ENCODE data around the gene TMED9. TPM values are rescaled to one million over a fixed set of nuclear protein-coding genes. Genes with fewer than 3 reads are reported as not detected.
A peak's percentile ranks its signal among the peaks of the same experiment; 100 is the strongest.
"Not testable (repeated sequence)": the region's sequence is repeated elsewhere in the genome, so short reads cannot be mapped to it uniquely, and the experiment has no call there.

TMED9 gene
- total RNA-seq, 2 experiments from 2014 or later = 104 to 109 TPM

DNA sequence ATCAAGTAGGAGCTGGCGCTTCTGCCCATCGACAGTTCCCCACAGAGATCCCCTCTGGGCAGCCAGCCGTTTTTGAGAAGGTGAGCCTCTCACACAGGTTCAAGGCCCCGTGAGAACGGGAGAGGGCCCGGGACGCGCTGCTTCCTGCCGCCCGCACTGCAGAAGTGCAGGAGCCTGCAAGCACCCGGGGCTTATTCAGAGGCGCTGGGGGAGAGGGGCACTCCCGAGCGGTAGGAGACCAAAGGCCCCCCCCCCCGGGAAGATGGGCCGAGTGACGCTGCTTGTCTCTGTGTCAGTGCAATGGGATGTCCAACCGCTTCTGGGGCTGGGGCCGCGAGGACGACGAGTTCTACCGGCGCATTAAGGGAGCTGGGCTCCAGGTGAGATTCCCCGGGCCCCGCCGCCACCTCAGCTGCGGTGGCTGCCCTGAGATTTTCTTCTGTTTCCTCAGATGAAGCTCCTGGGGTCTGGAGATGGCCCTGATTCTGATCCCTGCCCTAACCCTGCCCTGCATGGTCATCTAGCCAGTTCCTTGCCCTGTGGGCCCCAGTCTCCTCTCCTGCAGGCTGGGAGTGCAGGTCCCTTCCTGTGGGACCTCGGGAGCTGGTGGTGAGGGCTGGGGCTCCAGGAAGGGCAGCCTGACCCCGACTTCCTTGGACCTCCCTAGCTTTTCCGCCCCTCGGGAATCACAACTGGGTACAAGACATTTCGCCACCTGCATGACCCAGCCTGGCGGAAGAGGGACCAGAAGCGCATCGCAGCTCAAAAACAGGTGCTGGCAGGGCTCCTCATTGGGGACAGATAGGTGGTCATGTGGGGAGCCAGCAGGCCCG lies 16.5 kb downstream of the TMED9 start:
- CTCF ChIA-PET = interaction anchor here (1.2 kb wide), 1 partner anchor 9 kb away, joined by 3 read pairs; the partner anchor contains the start of gene B4GALT7
- DNase-seq = no peak

DNA sequence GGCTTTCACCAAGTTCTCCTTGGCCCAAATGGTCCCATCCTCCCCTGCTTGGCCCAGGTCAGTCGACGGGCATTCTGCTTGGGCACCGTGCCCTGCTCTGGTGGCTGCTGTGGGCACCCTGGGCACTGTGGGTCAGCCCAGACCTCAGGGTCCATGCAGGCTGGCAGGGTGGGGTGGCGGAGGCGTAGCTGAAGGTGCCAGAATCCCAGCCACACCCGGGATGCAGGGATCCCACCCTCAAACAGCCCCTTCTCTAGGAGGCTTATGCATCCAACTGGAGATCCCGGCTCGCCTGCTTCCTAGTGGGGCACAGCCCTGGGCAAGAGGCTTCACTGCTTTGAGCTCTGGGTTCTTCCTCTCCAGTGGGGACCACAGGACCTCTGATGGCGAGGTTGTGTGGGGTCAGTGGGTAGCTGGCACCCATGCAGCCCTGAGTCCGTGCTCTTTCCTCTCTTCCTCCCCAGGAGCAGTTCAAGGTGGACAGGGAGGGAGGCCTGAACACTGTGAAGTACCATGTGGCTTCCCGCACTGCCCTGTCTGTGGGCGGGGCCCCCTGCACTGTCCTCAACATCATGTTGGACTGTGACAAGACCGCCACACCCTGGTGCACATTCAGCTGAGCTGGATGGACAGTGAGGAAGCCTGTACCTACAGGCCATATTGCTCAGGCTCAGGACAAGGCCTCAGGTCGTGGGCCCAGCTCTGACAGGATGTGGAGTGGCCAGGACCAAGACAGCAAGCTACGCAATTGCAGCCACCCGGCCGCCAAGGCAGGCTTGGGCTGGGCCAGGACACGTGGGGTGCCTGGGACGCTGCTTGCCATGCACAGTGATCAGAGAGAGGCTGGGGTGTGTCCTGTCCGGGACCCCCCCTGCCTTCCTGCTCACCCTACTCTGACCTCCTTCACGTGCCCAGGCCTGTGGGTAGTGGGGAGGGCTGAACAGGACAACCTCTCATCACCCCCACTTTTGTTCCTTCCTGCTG lies 17.4 kb downstream of the TMED9 start:
- Mint-ChIP-seq H3K27ac (peak overlapping the region; percentile 33), H3K27me3 (ENCODE audit: low read depth) (no peaks in the 10 kb centered on the region), H3K9me3 (ENCODE audit: insufficient read depth) (no peaks in the 10 kb centered on the region), H3K36me3 (ENCODE audit: low read depth) (peaks cover 2% of the 10 kb centered on the region), H3K4me3 (no peak overlapping the region), H3K4me1 (ENCODE audit: low read depth) (peaks cover 4% of the 10 kb centered on the region)
- no peak for ATAC-seq
- ChIA-PET POLR2A (no interaction called here), CTCF (no interaction called here)
- DNase-seq = no peak

More for the DNA sequence above, 16.5 kb downstream of the TMED9 start:
- no peak for ATAC-seq
- Mint-ChIP-seq H3K27ac (no peak overlapping the region), H3K4me3 (no peak overlapping the region), H3K9me3 (ENCODE audit: insufficient read depth) (no peaks in the 10 kb centered on the region), H3K4me1 (ENCODE audit: low read depth) (peaks cover 4% of the 10 kb centered on the region), H3K36me3 (ENCODE audit: low read depth) (peaks cover 2% of the 10 kb centered on the region), H3K27me3 (ENCODE audit: low read depth) (no peaks in the 10 kb centered on the region)
- POLR2A ChIA-PET = interaction anchor here (0.6 kb wide), 1 partner anchor 1001 kb away, joined by 3 read pairs; no protein-coding TSS in a partner anchor

GRCh38 chr5:177610131-177610769 lies 18.2 kb downstream of the TMED9 start:
- POLR2A ChIA-PET = no interaction called here

GRCh38 chr5:177610770-177611445 lies 18.9 kb downstream of the TMED9 start:
- DNase-seq (no peak), ATAC-seq (no peak)
- no peaks in the 10 kb centered on the region for H3K27me3 Mint-ChIP-seq (ENCODE audit: low read depth)
- H3K4me1 Mint-ChIP-seq (ENCODE audit: low read depth) = peaks cover 4% of the 10 kb centered on the region
- H3K9me3 Mint-ChIP-seq (ENCODE audit: insufficient read depth) = no peaks in the 10 kb centered on the region
- no peak overlapping the region for H3K27ac Mint-ChIP-seq
- H3K4me3 Mint-ChIP-seq = no peak overlapping the region
- peaks cover 2% of the 10 kb centered on the region for H3K36me3 Mint-ChIP-seq (ENCODE audit: low read depth)
- CTCF ChIA-PET = no interaction called here
- POLR2A ChIA-PET = no interaction called here

More at GRCh38 chr5:177610131-177610769, 18.2 kb downstream of the TMED9 start:
- peaks cover 2% of the 10 kb centered on the region for H3K36me3 Mint-ChIP-seq (ENCODE audit: low read depth)
- no peaks in the 10 kb centered on the region for H3K27me3 Mint-ChIP-seq (ENCODE audit: low read depth)
- no peak overlapping the region for H3K4me3 Mint-ChIP-seq
- ATAC-seq = no peak
- no peak for DNase-seq
- H3K27ac Mint-ChIP-seq = peak overlapping the region; percentile 33
- CTCF ChIA-PET = no interaction called here
- peaks cover 4% of the 10 kb centered on the region for H3K4me1 Mint-ChIP-seq (ENCODE audit: low read depth)
- no peaks in the 10 kb centered on the region for H3K9me3 Mint-ChIP-seq (ENCODE audit: insufficient read depth)

DNA sequence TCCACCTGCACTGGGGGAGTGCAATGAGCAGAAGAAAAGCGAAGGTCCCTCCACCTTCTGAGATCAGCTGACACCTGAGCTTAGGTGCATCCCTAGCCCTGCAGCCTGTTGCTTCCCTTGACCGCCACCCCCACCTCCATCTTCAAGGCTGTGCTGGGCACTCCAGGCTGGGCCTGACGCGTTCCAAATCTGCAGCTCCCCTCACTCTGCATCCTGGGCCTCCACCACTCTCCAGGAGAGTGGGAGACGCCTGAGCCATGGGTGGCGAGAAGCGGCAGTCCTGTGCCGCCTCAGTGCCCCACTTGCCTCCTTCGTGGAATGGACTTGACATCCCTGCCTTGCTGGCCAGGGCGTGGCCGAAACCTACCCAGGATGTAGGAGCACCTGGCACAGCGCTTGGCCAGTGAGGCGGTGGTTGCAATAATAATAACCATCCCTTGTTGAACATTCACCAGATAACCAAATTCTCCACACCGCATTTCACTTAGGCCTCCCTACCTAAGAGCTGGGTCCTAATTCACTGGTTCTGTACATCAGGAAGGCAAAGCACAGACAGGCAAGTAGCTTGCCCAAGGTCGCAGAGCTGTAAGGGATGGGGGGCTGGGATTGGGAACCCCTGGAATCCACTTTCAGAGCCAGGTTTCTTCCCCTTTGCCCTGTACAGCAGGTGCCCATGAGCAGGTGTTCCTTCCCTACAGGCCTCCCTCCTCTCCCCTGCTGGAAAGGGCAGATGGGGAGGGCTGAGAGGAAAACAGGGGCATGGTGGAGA lies 19.6 kb downstream of the TMED9 start:
- H3K36me3 Mint-ChIP-seq (ENCODE audit: low read depth) = peaks cover 8% of the 10 kb centered on the region
- H3K27me3 Mint-ChIP-seq (ENCODE audit: low read depth) = no peaks in the 10 kb centered on the region
- ATAC-seq (no peak), DNase-seq (no peak)
- POLR2A ChIA-PET = no interaction called here
- H3K4me1 Mint-ChIP-seq (ENCODE audit: low read depth) = peaks cover 4% of the 10 kb centered on the region
- H3K4me3 Mint-ChIP-seq = no peak overlapping the region
- H3K9me3 Mint-ChIP-seq (ENCODE audit: insufficient read depth) = no peaks in the 10 kb centered on the region
- H3K27ac Mint-ChIP-seq = no peak overlapping the region
- CTCF ChIA-PET = no interaction called here

DNA sequence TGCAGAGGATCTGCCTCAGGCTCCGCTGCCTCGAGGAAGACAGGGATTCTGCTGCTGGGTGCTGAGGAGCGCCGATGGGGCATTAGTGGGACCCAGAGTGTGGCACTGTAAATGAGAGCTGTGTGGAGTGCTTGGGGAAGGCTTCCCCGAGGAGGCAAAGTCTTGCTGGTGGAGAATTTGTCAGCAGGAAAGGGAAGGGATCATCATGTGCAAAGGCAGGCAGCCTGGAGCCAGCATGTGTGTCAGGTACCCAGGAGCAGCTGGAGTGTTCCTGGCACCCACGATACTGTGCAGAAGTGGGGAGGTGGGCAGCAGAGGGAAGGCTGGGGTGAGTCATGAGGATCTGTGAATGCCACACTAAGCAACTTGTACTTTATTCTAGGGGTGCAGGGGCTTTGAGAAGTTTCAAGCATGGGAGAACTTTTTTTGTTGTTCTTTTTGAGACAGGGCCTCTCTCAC lies 20.2 kb downstream of the TMED9 start:
- Mint-ChIP-seq H3K4me1 (ENCODE audit: low read depth) (peaks cover 4% of the 10 kb centered on the region), H3K36me3 (ENCODE audit: low read depth) (peaks cover 12% of the 10 kb centered on the region), H3K4me3 (no peak overlapping the region), H3K27ac (peak overlapping the region; percentile 65), H3K9me3 (ENCODE audit: insufficient read depth) (no peaks in the 10 kb centered on the region), H3K27me3 (ENCODE audit: low read depth) (no peaks in the 10 kb centered on the region)
- POLR2A ChIA-PET = no interaction called here
- no peak for DNase-seq
- no peak for ATAC-seq
- CTCF ChIA-PET = no interaction called here

DNA sequence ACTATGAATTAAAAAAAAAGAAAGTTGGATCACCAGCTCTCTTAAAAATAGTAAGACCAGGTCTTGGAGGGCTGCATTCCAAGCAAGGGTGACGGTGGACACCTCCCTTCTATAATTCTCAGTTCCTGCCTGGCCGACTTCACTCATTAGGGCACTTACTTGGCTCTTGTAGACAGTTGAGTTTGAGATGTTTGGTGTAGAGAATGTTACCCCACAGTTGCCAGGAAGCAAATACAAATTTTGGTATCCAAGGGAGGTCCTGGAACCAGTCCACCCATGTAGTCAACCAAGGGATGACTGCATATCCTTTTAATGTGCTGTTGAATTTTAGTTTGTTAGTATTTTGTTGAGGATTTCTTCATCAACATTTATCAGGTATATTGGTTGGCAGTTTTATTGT lies 28.6 kb downstream of the TMED9 start:
- POLR2A ChIA-PET = no interaction called here
- DNase-seq = no peak
- ATAC-seq = no peak
- peaks cover 72% of the 10 kb centered on the region for H3K36me3 Mint-ChIP-seq (ENCODE audit: low read depth)
- H3K9me3 Mint-ChIP-seq (ENCODE audit: insufficient read depth) = no peaks in the 10 kb centered on the region
- no peak overlapping the region for H3K27ac Mint-ChIP-seq
- H3K4me1 Mint-ChIP-seq (ENCODE audit: low read depth) = no peaks in the 10 kb centered on the region
- no peaks in the 10 kb centered on the region for H3K27me3 Mint-ChIP-seq (ENCODE audit: low read depth)
- H3K4me3 Mint-ChIP-seq = no peak overlapping the region
- CTCF ChIA-PET = no interaction called here

GRCh38 chr5:177624172-177624571 lies 32.2 kb downstream of the TMED9 start:
- H3K27me3 Mint-ChIP-seq (ENCODE audit: low read depth); ATAC-seq; H3K4me3 Mint-ChIP-seq; CTCF ChIA-PET; POLR2A ChIA-PET; H3K27ac Mint-ChIP-seq; H3K4me1 Mint-ChIP-seq (ENCODE audit: low read depth); DNase-seq; H3K9me3 Mint-ChIP-seq (ENCODE audit: insufficient read depth): not testable (repeated sequence)
- H3K36me3 Mint-ChIP-seq (ENCODE audit: low read depth) = peaks cover 52% of the 10 kb centered on the region

GRCh38 chr5:177630186-177630585 lies 38.2 kb downstream of the TMED9 start:
- H3K36me3 Mint-ChIP-seq (ENCODE audit: low read depth) = peaks cover 16% of the 10 kb centered on the region
- ATAC-seq; POLR2A ChIA-PET; H3K4me3 Mint-ChIP-seq; H3K27me3 Mint-ChIP-seq (ENCODE audit: low read depth); CTCF ChIA-PET; H3K9me3 Mint-ChIP-seq (ENCODE audit: insufficient read depth); H3K27ac Mint-ChIP-seq; H3K4me1 Mint-ChIP-seq (ENCODE audit: low read depth); DNase-seq: not testable (repeated sequence)

DNA sequence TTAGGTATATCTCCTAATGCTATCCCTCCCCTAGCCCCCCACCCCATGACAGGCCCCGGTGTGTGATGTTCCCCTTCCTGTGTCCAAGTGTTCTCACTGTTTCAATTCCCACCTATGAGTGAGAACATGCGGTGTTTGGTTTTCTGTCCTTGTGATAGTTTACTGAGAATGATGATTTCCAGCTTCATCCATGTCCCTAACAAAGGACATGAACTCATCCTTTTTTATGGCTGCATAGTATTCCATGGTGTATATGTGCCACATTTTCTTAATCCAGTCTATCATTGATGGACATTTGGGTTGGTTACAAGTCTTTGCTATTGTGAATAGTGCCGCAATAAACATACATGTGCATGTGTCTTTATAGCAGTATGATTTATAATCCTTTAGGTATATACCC lies 42.9 kb downstream of the TMED9 start:
- POLR2A ChIA-PET; ATAC-seq; DNase-seq; H3K27ac Mint-ChIP-seq; H3K9me3 Mint-ChIP-seq (ENCODE audit: insufficient read depth); H3K27me3 Mint-ChIP-seq (ENCODE audit: low read depth); H3K4me1 Mint-ChIP-seq (ENCODE audit: low read depth); H3K4me3 Mint-ChIP-seq; CTCF ChIA-PET: not testable (repeated sequence)
- peaks cover 13% of the 10 kb centered on the region for H3K36me3 Mint-ChIP-seq (ENCODE audit: low read depth)

GRCh38 chr5:177645462-177645861 lies 53.5 kb downstream of the TMED9 start:
- H3K36me3 Mint-ChIP-seq (ENCODE audit: low read depth) = peaks cover 18% of the 10 kb centered on the region
- H3K9me3 Mint-ChIP-seq (ENCODE audit: insufficient read depth); H3K4me3 Mint-ChIP-seq; POLR2A ChIA-PET; H3K27ac Mint-ChIP-seq; H3K4me1 Mint-ChIP-seq (ENCODE audit: low read depth); CTCF ChIA-PET; H3K27me3 Mint-ChIP-seq (ENCODE audit: low read depth); DNase-seq; ATAC-seq: not testable (repeated sequence)

Measured in activated CD8-positive, alpha-beta T cell treated with anti-CD3 and anti-CD28 coated beads, Interleukin-2, amount 10 ng/mL, durations not matched to agents 7 days and 5 days (primary cell).